Activated CD8-positive, alpha-beta T cell treated with anti-CD3 and anti-CD28 coated beads for 36 hours (primary cell): Measurements from ENCODE around the gene VAT1. TPM values are rescaled to one million over a fixed set of nuclear protein-coding genes. Genes with fewer than 3 reads are reported as not detected.

Source experiments
- ATAC-seq: fragments of 200-7000 bp; cut with Tn5 transposase; one replicate; pipeline ENCODE4 v1.10.0; 2021; ENCODE audit warnings: mild to moderate bottlenecking, moderate library complexity
- CTCF ChIA-PET: fragments of 350-600 bp; sonication (Branson Sonifier 250); formaldehyde crosslinking; loops from one replicate; lab custom pipeline; 2021; ENCODE audit warnings: antibody characterized with exemption; lab: Charles Lee
- POLR2A ChIA-PET: fragments of 350-600 bp; sonication (Branson Sonifier 250); formaldehyde crosslinking; loops from one replicate; lab custom pipeline; 2021; ENCODE audit warnings: antibody characterized with exemption; lab: Charles Lee
- DNase-seq: peaks from one replicate; pipeline ENCODE4 v3.0.0-alpha.2; 2020
- H3K27ac Mint-ChIP-seq: one replicate; pipeline ENCODE4 v1.8.0; 2021; ENCODE audit warnings: mild to moderate bottlenecking, mixed read lengths
- H3K27me3 Mint-ChIP-seq: one replicate; pipeline ENCODE4 v1.8.0; 2021; ENCODE audit warnings: mixed read lengths
- H3K36me3 Mint-ChIP-seq: one replicate; pipeline ENCODE4 v1.8.0; 2021; ENCODE audit warnings: low read depth, mixed read lengths
- H3K4me1 Mint-ChIP-seq: one replicate; pipeline ENCODE4 v1.8.0; 2021; ENCODE audit warnings: low read depth, mixed read lengths
- H3K4me3 Mint-ChIP-seq: one replicate; pipeline ENCODE4 v1.8.0; 2021; ENCODE audit warnings: mild to moderate bottlenecking, moderate library complexity, mixed read lengths
- H3K9me3 Mint-ChIP-seq: one replicate; pipeline ENCODE4 v1.8.0; 2021; ENCODE audit warnings: mixed read lengths
- CTCF ChIP-seq: fragments of 200-600 bp; IDR thresholded peaks from one replicate; pipeline ENCODE4 v1.8.0; 2022; ENCODE audit warnings: antibody characterized with exemption, mild to moderate bottlenecking
- intact Hi-C: fragments of 100-400 bp; cut with micrococcal nuclease; formaldehyde crosslinking; loops from one replicate; pipeline ENCODE4 v1.10.0; 2022
- total RNA-seq, 2 experiments: library from RNA; stranded (reverse); gene quantifications; one replicate each; pipeline ENCODE4 v1.2.3, GENCODE V29; 2021

VAT1 gene
- total RNA-seq, 2 experiments from 2014 or later, result 35.9 to 39.4 TPM

GRCh38 chr17:42985225-42985624 lies 37.0 kb downstream of the VAT1 start:
- no peaks in the 10 kb centered on the region for H3K27me3 Mint-ChIP-seq
- intact Hi-C loops, result no loop called here
- peaks cover 54% of the 10 kb centered on the region for H3K36me3 Mint-ChIP-seq
- peak overlapping the region; percentile 12 for H3K27ac Mint-ChIP-seq
- CTCF ChIA-PET, result interaction anchor here (0.8 to 1.4 kb wide), 3 partner anchors 12 to 22 kb away, joined by 3 read pairs; partner anchors contain the start of genes IFI35 and RPL27
- H3K4me3 Mint-ChIP-seq, result no peak overlapping the region
- POLR2A ChIA-PET, result interaction anchor here (0.6 to 3.4 kb wide), 3 partner anchors 10 to 332 kb away, joined by 3 to 17 read pairs (median 5); partner anchors contain the start of gene RPL27
- TF ChIP-seq CTCF, result no peak
- ATAC-seq, result no peak
- DNase-seq, result no peak
- no peaks in the 10 kb centered on the region for H3K9me3 Mint-ChIP-seq
- peaks cover 22% of the 10 kb centered on the region for H3K4me1 Mint-ChIP-seq

GRCh38 chr17:42982266-42982665 lies 39.9 kb downstream of the VAT1 start:
- DNase-seq (no peak), ATAC-seq (no peak)
- H3K27me3 Mint-ChIP-seq, result no peaks in the 10 kb centered on the region
- intact Hi-C loops, result no loop called here
- peak overlapping the region; percentile 99 for H3K27ac Mint-ChIP-seq
- ChIA-PET POLR2A (interaction anchor here (0.8 to 1.1 kb wide), 2 partner anchors 11 to 16 kb away, joined by 3 read pairs; partner anchors contain the start of gene RPL27), CTCF (no interaction called here)
- H3K36me3 Mint-ChIP-seq, result peaks cover 35% of the 10 kb centered on the region
- peaks cover 28% of the 10 kb centered on the region for H3K4me1 Mint-ChIP-seq
- peak overlapping the region; percentile 96 for H3K4me3 Mint-ChIP-seq
- H3K9me3 Mint-ChIP-seq, result no peaks in the 10 kb centered on the region
- no peak for TF ChIP-seq CTCF

GRCh38 chr17:42980766-42981397 lies 41.3 kb downstream of the VAT1 start:
- Mint-ChIP-seq H3K27ac (peak overlapping the region; percentile 99), H3K9me3 (no peaks in the 10 kb centered on the region), H3K4me1 (peaks cover 28% of the 10 kb centered on the region), H3K4me3 (peak overlapping the region; percentile 96), H3K27me3 (no peaks in the 10 kb centered on the region), H3K36me3 (peaks cover 29% of the 10 kb centered on the region)
- no peak for TF ChIP-seq CTCF
- intact Hi-C loops, result no loop called here
- peak; percentile 86 for ATAC-seq
- peak; percentile 91 for DNase-seq
- ChIA-PET POLR2A (interaction anchor here (1.4 kb wide), 2 partner anchors 17 kb away, joined by 4 to 14 read pairs; partner anchors contain the start of genes AARSD1 and RPL27), CTCF (no interaction called here)

GRCh38 chr17:42980274-42980765 lies 41.9 kb downstream of the VAT1 start, which contains the start of gene RUNDC1:
TSS of gene RUNDC1 (plus strand) at chr17:42980565. CDS start at chr17:42980577, 12 bp downstream.
- H3K27ac Mint-ChIP-seq, result peak within 1 kb of the TSS; percentile 99
- peaks cover 30% of the 10 kb centered on the region for H3K4me1 Mint-ChIP-seq
- no peaks in the 10 kb centered on the region for H3K27me3 Mint-ChIP-seq
- peaks cover 25% of the 10 kb centered on the region for H3K36me3 Mint-ChIP-seq
- H3K4me3 Mint-ChIP-seq, result peak within 1 kb of the TSS; percentile 96
- H3K9me3 Mint-ChIP-seq, result no peaks in the 10 kb centered on the region
- peak; percentile 82 for ATAC-seq
- peak; percentile 94 for DNase-seq
- POLR2A ChIA-PET, result interaction anchor here (0.6 to 1.4 kb wide), 4 partner anchors 16 to 26 kb away, joined by 3 to 14 read pairs (median 4); partner anchors contain the start of genes AARSD1 and RPL27
- no peak for TF ChIP-seq CTCF
- CTCF ChIA-PET, result no interaction called here
- intact Hi-C loops, result no loop called here
